HEK293 (cell line): Measurements from ENCODE around the gene LIPE.

Source experiments
- KLF1 ChIP-seq: fragments of 450-650 bp; formaldehyde crosslinking; IDR thresholded peaks from 2 replicates; pipeline ENCODE4 v1.5.1; 2016; ENCODE audit warnings: missing biosample characterization, missing genetic modification characterization
- OSR2 ChIP-seq: fragments of 450-650 bp; formaldehyde crosslinking; IDR thresholded peaks from 2 replicates; pipeline ENCODE4 v1.5.1; 2016; ENCODE audit warnings: missing biosample characterization, missing genetic modification characterization
- PRDM4 ChIP-seq: fragments of 450-650 bp; formaldehyde crosslinking; IDR thresholded peaks from 2 replicates; pipeline ENCODE4 v1.5.1; 2017; ENCODE audit warnings: missing biosample characterization, missing genetic modification characterization
- TSHZ1 ChIP-seq: fragments of 450-650 bp; formaldehyde crosslinking; IDR thresholded peaks from 2 replicates; pipeline ENCODE4 v1.5.1; 2016; ENCODE audit warnings: missing biosample characterization, missing genetic modification characterization, borderline replicate concordance
- YY1 ChIP-seq: fragments of 450-650 bp; formaldehyde crosslinking; IDR thresholded peaks from 2 replicates; pipeline ENCODE4 v1.5.1; 2018; ENCODE audit warnings: missing biosample characterization, missing genetic modification characterization
- ZBTB21 ChIP-seq: fragments of 450-650 bp; formaldehyde crosslinking; IDR thresholded peaks from 2 replicates; pipeline ENCODE4 v1.5.1; 2017; ENCODE audit warnings: missing biosample characterization, missing genetic modification characterization
- ZFHX2 ChIP-seq: fragments of 450-650 bp; formaldehyde crosslinking; conservative IDR thresholded peaks from 2 replicates; pipeline ENCODE4 v1.5.1; 2016; ENCODE audit warnings: missing biosample characterization, missing genetic modification characterization
- ZNF16 ChIP-seq: fragments of 450-650 bp; formaldehyde crosslinking; IDR thresholded peaks from 2 replicates; pipeline ENCODE4 v1.5.1; 2016; ENCODE audit warnings: low read depth, missing biosample characterization, missing genetic modification characterization
- ZNF211 ChIP-seq: fragments of 450-650 bp; formaldehyde crosslinking; IDR thresholded peaks from 2 replicates; pipeline ENCODE4 v1.5.1; 2016; ENCODE audit warnings: low read depth, missing biosample characterization, missing genetic modification characterization
- ZNF24 ChIP-seq: fragments of 450-650 bp; formaldehyde crosslinking; IDR thresholded peaks from 2 replicates; pipeline ENCODE4 v1.5.1; 2016; ENCODE audit warnings: missing biosample characterization, missing genetic modification characterization
- ZNF391 ChIP-seq: fragments of 450-650 bp; formaldehyde crosslinking; IDR thresholded peaks from 2 replicates; pipeline ENCODE4 v1.5.1; 2016; ENCODE audit warnings: low read depth, missing biosample characterization, missing genetic modification characterization, borderline replicate concordance
- ZNF449 ChIP-seq: fragments of 450-650 bp; formaldehyde crosslinking; IDR thresholded peaks from 2 replicates; pipeline ENCODE4 v1.5.1; 2017; ENCODE audit warnings: missing biosample characterization, mild to moderate bottlenecking, missing genetic modification characterization, moderate library complexity
- ZNF488 ChIP-seq: fragments of 450-650 bp; formaldehyde crosslinking; IDR thresholded peaks from 2 replicates; pipeline ENCODE4 v1.5.1; 2016; ENCODE audit warnings: missing biosample characterization, missing genetic modification characterization
- ZNF518A ChIP-seq: fragments of 450-650 bp; formaldehyde crosslinking; conservative IDR thresholded peaks from 2 replicates; pipeline ENCODE4 v1.5.1; 2016; ENCODE audit warnings: low read depth, missing biosample characterization, missing genetic modification characterization
- ZNF548 ChIP-seq: fragments of 450-650 bp; formaldehyde crosslinking; IDR thresholded peaks from 2 replicates; pipeline ENCODE4 v1.5.1; 2016; ENCODE audit warnings: missing biosample characterization, missing genetic modification characterization
- ZNF558 ChIP-seq: fragments of 450-650 bp; formaldehyde crosslinking; IDR thresholded peaks from 2 replicates; pipeline ENCODE4 v1.5.1; 2016; ENCODE audit warnings: missing biosample characterization, missing genetic modification characterization
- ZNF571 ChIP-seq: fragments of 450-650 bp; formaldehyde crosslinking; IDR thresholded peaks from 2 replicates; pipeline ENCODE4 v1.5.0; 2017; ENCODE audit warnings: missing biosample characterization, missing genetic modification characterization
- ZNF610 ChIP-seq: fragments of 450-650 bp; formaldehyde crosslinking; IDR thresholded peaks from 2 replicates; pipeline ENCODE4 v1.5.1; 2016; ENCODE audit warnings: missing biosample characterization, missing genetic modification characterization, borderline replicate concordance
- ZNF660 ChIP-seq: fragments of 450-650 bp; IDR thresholded peaks from 2 replicates; pipeline ENCODE4 v1.5.1; 2018; ENCODE audit warnings: missing biosample characterization, mild to moderate bottlenecking, missing genetic modification characterization
- ZNF692 ChIP-seq: fragments of 450-650 bp; formaldehyde crosslinking; IDR thresholded peaks from 2 replicates; pipeline ENCODE4 v1.5.1; 2016; ENCODE audit warnings: missing biosample characterization, missing genetic modification characterization
- ZNF76 ChIP-seq: fragments of 450-650 bp; formaldehyde crosslinking; IDR thresholded peaks from 2 replicates; pipeline ENCODE4; 2016; ENCODE audit warnings: low read depth, missing biosample characterization, missing genetic modification characterization, borderline replicate concordance
- ZSCAN4 ChIP-seq: fragments of 450-650 bp; formaldehyde crosslinking; IDR thresholded peaks from 2 replicates; pipeline ENCODE4 v1.5.1; 2017; ENCODE audit warnings: missing biosample characterization, missing genetic modification characterization

Gene LIPE

GRCh38 chr19:42468273-42468796, 41.1 kb upstream of the LIPE start (continued):
- TF ChIP-seq KLF1 (tag by site-specific recombination), result peak; percentile 54
- no peak for TF ChIP-seq ZNF488 (tag by site-specific recombination)
- TF ChIP-seq ZNF692, result peak; percentile 98
- peak; percentile 82 for TF ChIP-seq ZNF391 (tag by site-specific recombination)
- TF ChIP-seq YY1 (tag by site-specific recombination), result no peak
- TF ChIP-seq ZNF211 (tag by site-specific recombination), result no peak
- TF ChIP-seq ZFHX2, result peak; percentile 54
- TF ChIP-seq ZNF24 (tag by site-specific recombination), result peak; percentile 93
- peak; percentile 94 for TF ChIP-seq ZNF660 (tag by site-specific recombination)
- peak; percentile 40; the same call in 1 of the 2 replicates for TF ChIP-seq ZNF518A (tag by site-specific recombination)
- no peak for TF ChIP-seq ZNF571 (tag by site-specific recombination)
- TF ChIP-seq ZNF16 (tag by site-specific recombination), result no peak
- peak; percentile 10; the same call in 1 of the 2 replicates for TF ChIP-seq ZBTB21 (tag by site-specific recombination)
- peak; percentile 100 for TF ChIP-seq OSR2 (tag by site-specific recombination)
- TF ChIP-seq TSHZ1 (tag by site-specific recombination), result peak; percentile 84
- no peak for TF ChIP-seq ZNF548 (tag by site-specific recombination)
- TF ChIP-seq PRDM4 (tag by site-specific recombination), result peak; percentile 77
- TF ChIP-seq ZNF610 (tag by site-specific recombination), result peak; percentile 81; the same call in 1 of the 2 replicates
- TF ChIP-seq ZNF76, result 0 out of 2 replicates have a peak, but pooled peaks have one; percentile 34
- TF ChIP-seq ZNF449 (tag by site-specific recombination), result peak; percentile 48; the same call in 1 of the 2 replicates
- peak; percentile 27; the same call in 1 of the 2 replicates for TF ChIP-seq ZSCAN4 (tag by site-specific recombination)
- TF ChIP-seq ZNF558 (tag by site-specific recombination), result 0 out of 2 replicates have a peak, but pooled peaks have one; percentile 47
